HG03520 (cell line): ENCODE data around the gene GASK1A.

Experiments used
- ATAC-seq: cut with Tn5 transposase; IDR thresholded peaks from one replicate; pipeline ENCODE4 v1.9.1; 2021; ENCODE audit warnings: mild to moderate bottlenecking, moderate library complexity; ENCODE audit not compliant: unreplicated experiment

GASK1A gene

GRCh38 chr3:43080726-43081568, 101.8 kb downstream of the GASK1A start:
- no peak for ATAC-seq

DNA sequence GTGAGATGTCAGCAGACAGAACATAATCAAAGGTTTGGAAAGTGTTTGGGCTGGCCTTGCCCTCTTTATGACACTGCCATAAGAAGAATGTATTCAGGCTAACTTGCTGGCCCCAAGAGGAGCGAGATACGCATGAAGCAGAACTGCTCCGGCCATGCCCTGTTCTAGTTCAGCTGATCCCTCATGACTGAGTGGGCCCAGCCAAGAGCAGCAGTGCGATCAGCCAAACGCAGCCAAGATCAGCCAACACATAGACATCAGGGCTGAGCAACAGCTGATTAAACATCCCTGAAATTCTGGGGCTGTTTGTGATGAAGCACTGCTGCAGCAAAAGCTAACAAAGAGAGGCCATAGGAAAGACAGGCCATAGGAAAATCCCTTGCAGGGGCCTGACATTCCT, 102.7 kb downstream of the GASK1A start:
- ATAC-seq = no peak

DNA sequence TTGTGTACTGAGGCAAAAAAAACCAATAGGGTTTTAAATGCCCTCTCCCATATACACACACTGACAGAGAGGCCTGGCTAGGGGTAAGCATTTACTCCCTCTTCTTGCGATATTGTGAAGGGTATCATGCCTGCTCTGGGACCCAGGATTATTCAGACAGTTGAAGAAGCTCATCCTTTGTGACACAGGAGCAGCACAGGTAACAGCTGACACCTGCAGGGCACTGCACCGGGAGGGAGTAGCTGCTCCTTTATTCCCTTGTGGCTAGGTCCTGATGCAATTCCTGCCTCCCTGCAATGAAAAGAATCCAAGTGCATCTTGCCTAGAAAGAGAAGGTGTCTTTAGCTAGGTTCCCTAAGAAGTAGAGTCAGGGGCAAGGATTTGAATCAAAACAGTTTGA, 103.3 kb downstream of the GASK1A start:
- no peak for ATAC-seq

- ATAC-seq = no peak
These were observed 107.5 kb downstream of the GASK1A start for GRCh38 chr3:43086460-43087165.

- no peak for ATAC-seq
These were observed 108.2 kb downstream of the GASK1A start for GRCh38 chr3:43087249-43087776.

GRCh38 chr3:43089081-43089480, 110.0 kb downstream of the GASK1A start:
- ATAC-seq = no peak

DNA sequence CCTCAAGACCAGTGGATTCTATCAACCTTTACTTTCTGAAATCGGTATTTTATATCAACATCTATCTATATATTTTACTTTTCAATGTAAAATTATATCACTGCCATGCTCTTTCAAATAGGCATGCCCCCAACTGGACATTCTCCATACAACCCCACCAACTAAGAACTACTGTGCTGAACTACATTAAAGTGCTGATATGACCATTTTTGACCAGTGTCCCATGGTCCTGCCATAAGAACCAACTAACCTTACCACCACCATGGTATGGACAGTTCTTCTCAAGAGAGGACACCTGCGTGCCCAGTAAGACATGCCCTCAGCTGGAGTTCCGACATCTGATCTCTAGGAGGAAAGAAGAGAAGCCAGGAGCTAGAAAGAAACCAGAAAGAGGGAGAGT, 111.1 kb downstream of the GASK1A start:
- ATAC-seq = no peak

- no peak for ATAC-seq
These were observed 112.4 kb downstream of the GASK1A start for GRCh38 chr3:43091481-43091880.

GRCh38 chr3:43093006-43093405, 113.9 kb downstream of the GASK1A start:
- no peak for ATAC-seq

GRCh38 chr3:43093974-43094373, 114.9 kb downstream of the GASK1A start:
- ATAC-seq = no peak

GRCh38 chr3:43094381-43094780, 115.3 kb downstream of the GASK1A start:
- ATAC-seq = no peak

DNA sequence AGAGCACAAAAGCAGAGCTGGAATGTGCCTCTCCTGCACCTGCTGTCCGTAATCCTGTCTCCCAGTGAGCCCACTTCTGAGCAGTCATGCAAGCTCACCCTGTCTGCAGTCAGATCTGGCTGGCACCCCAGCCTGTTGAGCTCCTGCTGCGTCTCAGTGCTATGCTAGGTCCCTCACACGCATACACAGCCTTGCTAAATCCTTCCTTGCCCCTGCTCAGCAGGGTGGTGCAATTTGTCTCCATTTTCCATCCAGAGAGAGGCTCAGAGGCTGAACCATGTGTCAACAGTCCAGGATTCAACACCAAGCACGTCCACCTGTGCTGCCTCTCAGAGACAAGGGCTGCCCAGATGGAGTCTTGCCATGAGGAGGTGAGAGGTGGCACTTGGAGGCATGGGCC, 115.7 kb downstream of the GASK1A start:
- no peak for ATAC-seq

- ATAC-seq = no peak
These were observed 116.3 kb downstream of the GASK1A start for GRCh38 chr3:43095370-43095769.

GRCh38 chr3:43096761-43097160, 117.7 kb downstream of the GASK1A start:
- no peak for ATAC-seq

- no peak for ATAC-seq
These were observed 118.4 kb downstream of the GASK1A start for GRCh38 chr3:43097400-43098080.

DNA sequence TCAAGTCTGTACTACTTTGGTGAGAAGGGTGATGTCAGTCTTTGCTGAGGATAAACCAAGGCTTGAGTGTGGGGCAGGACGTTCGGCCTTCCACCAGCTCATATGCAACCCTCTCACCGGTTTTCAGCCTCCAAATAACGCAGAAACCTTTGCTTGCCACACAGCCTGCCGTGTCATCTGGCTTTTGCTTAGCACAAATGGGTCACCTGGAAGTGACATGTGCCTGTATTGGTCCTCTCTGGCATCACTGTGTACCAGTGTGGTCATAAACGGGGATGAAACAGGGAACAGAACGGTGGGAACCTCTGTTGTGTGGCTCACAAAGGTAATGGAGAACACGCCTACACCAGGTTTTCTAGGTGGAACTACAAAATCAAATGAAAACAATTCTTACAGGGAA, 119.7 kb downstream of the GASK1A start:
- ATAC-seq = no peak

DNA sequence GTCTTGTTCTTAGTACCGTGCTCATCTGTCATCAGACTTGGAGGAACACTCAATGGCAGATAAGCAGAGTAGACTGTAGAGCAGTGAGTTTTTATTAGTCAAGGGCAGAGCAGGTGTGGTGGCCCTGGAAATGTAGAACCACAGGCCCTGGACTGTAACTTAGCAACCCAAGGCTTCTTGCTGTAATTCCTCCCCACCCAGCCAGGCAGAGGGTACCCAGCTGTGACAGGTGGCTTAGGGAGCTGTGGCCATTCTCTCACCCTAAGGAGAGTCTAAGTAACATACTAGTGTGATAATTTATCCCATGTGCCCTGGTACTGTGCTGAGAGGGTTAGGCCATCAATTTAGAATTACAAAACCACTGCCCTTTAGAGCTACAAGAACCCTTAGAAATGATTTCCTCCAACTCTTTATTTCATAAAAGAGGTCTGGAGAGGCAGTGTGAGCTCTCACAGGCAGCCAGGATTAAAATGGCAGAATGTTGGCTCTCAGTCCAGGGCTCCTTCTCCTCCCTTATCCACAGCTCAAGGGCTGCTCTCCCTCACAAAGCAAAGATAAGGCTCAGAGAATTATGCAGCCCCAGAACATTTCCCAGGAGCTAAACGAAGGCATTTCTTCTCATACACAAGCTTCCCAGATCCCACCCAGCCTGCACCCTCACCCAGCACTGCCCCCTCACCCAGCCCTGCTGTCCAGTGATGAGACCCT, 123.8 kb downstream of the GASK1A start:
- no peak for ATAC-seq

GRCh38 chr3:43104039-43104438, 124.9 kb downstream of the GASK1A start:
- ATAC-seq = no peak

DNA sequence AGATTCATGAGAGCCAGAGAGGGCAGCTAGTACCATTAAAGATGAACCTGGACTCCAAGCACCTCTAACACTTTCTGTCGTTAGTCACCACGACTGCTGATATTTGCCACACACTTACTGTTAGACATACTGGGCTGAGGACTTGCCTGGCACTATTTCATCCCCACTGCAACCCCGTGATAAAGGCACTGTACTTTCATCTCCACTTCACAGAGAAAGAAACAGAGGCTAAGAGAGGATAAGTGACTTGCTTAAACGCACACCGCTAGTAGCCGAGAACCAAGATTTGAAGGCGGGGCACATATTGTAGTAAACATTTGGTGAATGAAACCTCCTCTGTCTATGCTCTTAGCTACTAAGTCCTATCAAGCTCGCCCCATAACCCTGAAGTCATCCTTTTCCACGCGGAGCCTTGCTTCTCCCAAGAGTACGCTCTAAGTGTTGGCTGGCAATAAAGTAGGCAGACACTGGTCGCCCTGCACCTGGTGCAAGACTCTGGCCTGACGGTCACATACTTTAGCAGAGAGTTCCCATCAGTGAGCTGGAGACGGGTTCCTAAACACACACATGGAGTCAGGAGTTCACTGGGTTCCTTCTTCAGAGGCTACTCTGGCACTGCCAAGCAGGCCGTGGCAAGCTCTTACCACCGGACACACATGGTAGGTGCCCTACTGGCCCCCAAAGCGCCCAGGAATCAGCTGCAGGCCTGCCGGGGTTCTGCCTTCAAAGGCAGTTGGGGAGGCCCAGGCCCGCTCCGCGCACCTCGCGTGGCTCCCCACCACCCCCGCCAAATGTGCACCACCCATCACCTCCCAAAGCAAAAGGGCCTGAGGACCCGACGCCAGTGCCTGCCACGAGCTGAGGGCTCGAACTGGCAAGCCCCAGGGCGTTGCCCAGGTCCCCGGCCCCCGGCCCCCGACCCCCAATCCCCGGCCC, 125.8 kb downstream of the GASK1A start:
- ATAC-seq = no peak
